ENCODE results near the gene SLC25A11.

Gene SLC25A11

DNA sequence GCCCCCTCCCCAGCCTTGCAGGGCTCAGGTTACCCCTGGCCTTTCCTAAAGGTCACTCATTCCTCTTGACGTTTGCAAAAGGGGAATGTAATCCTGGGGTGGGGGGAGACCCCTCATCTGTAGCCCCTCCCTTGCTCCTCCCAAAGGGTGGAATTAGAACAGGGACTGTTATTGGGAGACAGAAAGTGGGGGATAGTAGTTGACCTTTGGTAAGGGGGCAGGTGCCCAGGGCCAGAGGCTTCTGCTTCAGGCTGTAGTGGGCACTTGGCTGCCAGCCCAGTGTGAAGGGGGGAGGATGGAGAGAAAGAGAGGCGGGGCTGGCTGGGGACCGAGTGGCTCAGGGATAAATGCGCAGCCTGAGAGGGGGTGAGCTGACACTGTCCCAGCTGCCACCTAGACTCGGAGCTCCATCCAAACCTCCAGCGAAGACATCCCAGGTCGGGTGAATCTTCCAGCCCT is 10.9 kb upstream of the SLC25A11 start, which contains the start of gene ENO3:
Gene ENO3, plus strand, starts transcription at position 374 of the 459 bp plus-strand sequence. CDS start 711 bp downstream, outside the sequence.
- TF ChIP-seq, protein P1, sequence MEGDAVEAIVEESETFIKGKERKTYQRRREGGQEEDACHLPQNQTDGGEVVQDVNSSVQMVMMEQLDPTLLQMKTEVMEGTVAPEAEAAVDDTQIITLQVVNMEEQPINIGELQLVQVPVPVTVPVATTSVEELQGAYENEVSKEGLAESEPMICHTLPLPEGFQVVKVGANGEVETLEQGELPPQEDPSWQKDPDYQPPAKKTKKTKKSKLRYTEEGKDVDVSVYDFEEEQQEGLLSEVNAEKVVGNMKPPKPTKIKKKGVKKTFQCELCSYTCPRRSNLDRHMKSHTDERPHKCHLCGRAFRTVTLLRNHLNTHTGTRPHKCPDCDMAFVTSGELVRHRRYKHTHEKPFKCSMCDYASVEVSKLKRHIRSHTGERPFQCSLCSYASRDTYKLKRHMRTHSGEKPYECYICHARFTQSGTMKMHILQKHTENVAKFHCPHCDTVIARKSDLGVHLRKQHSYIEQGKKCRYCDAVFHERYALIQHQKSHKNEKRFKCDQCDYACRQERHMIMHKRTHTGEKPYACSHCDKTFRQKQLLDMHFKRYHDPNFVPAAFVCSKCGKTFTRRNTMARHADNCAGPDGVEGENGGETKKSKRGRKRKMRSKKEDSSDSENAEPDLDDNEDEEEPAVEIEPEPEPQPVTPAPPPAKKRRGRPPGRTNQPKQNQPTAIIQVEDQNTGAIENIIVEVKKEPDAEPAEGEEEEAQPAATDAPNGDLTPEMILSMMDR (IDR thresholded peaks at IDR 0.05; ENCODE audit: low read depth, low read length): no peak
- peak within 1 kb of the TSS; percentile 41 for H3K4me3 ChIP-seq (ENCODE audit: low read depth, low read length)

DNA sequence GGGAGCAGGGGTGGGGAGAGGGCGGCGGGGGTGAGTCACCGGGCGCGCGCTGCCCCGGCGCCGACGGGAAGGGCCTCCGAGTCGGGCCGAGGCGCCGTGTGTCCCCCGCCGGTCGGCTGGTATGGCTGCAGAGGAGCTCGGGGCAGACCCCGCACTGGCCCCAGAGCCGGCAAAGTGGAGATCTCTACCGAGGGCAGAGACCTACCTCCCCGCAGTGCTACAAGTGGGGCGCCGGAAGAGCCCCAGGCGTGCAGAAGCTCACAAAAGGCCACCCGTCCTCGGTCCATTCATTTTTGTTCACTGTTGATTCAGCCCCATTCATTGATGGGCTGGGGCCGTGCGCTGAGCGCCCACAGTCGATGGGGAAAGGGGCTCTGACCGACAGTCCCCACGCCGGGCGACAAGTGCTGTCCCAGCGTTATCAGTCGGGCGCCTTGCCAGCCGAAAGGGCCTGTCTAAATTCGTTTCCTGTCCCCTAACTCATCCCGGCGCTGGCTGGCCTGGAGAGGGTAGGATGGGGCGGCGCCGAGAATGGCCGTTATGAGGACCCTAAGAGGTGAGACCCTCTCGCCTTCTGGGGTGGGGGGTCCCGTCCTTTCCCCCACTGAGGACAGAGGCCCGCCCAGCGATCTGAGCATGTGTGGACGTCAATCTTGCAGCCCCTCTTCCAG is 10.4 kb upstream of the SLC25A11 start:
- TF ChIP-seq, protein P1 (IDR thresholded peaks at IDR 0.05; ENCODE audit: low read depth, low read length): no peak
- H3K4me3 ChIP-seq (ENCODE audit: low read depth, low read length): peak overlapping the region; percentile 41

DNA sequence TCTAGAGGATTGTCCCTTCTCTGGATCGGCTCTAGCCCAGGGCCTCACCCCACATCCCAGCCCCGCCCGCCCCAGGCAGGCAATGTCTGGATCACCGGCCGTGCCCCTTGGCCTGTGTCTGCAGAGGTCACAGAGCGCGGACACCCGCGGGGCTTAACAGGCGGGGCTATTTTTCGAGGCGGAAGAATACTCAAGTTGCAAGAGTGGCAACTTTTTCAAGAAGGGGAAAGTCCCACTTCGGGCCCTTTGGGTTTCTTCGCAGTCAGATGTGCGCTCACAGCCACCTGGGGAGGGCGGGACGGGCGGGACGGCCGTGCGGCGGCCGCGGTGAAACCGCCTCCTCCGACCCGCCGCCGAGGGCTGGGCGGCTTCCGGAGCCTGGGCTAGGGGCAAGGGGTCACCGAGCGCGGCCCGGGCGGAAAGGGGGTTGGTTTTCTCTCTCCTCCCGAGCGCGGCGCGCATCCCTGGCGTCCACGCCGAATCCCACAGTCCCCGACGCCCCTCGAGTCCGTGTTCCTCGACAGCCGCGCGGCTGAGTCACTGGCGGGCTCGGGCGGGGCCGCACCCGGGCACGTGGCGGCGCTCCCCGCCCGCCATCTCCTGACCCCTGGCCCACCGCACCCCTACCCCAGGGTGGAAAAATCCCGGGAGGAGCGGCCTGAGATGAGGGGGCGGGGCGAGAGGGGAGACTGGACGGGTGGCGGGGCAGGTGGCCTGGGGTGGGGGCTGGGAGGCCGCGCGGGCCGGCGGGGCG is 9.7 kb upstream of the SLC25A11 start:
- peak overlapping the region; percentile 93 for H3K4me3 ChIP-seq (ENCODE audit: low read depth, low read length)
- TF ChIP-seq, protein P1 (IDR thresholded peaks at IDR 0.05; ENCODE audit: low read depth, low read length): no peak

DNA sequence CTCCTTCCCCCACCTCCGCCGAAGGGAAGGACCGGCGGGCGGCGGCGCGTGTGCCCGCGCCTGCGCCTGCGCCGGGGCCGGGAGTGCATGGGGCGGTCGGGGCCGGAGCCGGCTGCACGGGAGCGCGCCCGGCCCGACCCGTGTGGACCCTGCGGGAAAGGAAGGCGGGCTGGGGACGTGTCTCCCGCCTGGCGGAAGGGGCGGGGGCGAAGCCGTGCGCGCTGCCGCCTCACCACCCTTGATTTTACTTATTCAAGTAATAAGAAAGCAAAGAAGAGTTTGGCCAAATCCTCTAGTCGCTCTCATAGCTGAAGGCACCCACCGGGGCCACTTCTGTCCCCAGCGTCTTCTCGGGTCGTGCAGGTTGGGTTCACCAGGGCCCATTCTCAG is 9.1 kb upstream of the SLC25A11 start:
- TF ChIP-seq, protein P1 (IDR thresholded peaks at IDR 0.05; ENCODE audit: low read depth, low read length): no peak
- H3K4me3 ChIP-seq (ENCODE audit: low read depth, low read length): peak overlapping the region; percentile 93

DNA sequence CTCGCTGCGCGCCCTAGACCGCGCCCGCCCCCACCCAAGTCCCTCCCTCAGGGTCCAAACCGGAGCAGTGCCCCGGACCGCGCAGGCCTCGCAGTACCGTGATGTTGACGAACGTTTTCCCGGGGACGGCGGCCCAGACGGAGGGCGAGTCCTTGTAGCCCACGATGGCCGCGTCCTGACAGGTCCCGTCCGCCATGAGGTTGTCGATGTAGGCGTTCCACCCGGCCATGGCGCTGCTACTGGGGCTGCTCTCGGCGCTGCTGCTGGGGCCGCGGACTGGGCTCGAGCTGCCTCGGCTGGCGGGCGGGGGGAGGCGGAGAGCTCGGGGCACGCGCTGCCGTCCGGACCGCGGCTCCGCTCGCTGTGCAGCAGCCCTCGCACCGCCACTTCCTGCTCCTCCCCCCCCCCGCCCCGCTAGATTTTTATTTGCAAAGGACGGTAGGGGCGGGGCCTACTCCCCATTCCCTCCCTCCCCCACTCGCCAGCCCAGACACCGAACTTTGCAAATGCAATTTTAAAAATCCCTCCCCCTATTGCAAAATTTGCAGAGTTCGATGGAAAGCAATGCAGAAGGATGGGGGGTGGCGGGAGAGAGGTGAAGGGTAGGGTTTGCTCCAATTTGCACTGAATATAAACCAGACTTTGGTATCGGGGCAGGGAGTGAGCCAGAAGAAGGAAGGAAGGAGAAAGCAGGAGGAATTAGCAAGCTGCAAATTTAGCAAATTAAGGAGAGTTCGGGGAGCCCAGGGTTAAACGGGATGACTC is 8.5 kb upstream of the SLC25A11 start, which contains the start of gene PFN1:
Gene PFN1, minus strand, starts transcription at position 365 of the 765 bp plus-strand sequence. Its CDS starts 136 bp downstream, at position 229.
- peak within 1 kb of the TSS; percentile 93 for H3K4me3 ChIP-seq (ENCODE audit: low read depth, low read length)
- TF ChIP-seq, protein P1 (IDR thresholded peaks at IDR 0.05; ENCODE audit: low read depth, low read length): no peak

DNA sequence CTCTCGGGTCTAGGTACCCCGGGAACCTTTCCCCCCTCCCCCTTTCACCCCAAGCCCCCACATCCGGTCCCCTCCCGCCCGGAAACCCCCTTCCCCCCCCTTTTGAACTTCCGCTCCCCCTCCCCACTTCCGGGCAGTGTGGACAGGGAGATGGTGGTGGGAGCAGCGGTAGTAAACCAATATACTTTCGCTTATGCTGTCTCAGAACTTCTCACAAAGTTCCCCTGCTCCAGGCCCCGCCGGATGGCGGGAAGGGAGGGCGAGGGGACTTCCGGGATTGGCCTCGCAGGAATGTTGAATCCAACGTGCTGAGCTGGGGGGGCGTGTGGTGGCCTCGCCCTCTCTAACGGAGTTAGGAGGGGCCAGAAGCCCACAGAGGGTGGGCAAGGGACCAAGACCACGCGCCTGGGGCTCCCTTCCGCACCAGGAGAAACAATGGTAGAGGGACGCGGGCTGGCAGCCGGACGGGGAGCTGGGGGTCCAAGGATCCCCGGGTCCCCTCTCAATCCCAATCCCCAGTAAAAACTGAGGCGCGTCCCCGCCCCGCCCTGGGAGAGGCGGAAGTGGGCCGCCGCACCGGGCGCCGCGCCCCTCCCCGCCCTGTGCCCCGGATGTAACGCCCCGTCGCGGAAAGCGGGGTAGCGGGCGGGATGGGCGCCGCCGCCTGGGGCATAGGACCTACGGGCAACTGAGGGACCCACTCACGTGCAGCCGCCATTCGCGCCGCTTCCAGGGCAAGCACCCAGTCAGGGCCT is 7.7 kb upstream of the SLC25A11 start:
- TF ChIP-seq, protein P1 (IDR thresholded peaks at IDR 0.05; ENCODE audit: low read depth, low read length): no peak
- peak overlapping the region; percentile 93 for H3K4me3 ChIP-seq (ENCODE audit: low read depth, low read length)

Data from WI38 (cell line).